Measurements from ENCODE around the gene RNF157. TPM values are rescaled to one million over a fixed set of nuclear protein-coding genes. Genes with fewer than 3 reads are reported as not detected.

RNF157 gene
- total RNA-seq, 1 experiment from 2014 or later = 11.2 TPM

GRCh38 chr17:76179496-76180467, 60.5 kb downstream of the RNF157 start (continued):
- TF ChIP-seq STAT6 (CRISPR knock-in tag; conservative IDR thresholded peaks at IDR 0.05; ENCODE audit: low read depth) (no peak), RELA (CRISPR knock-in tag; IDR thresholded peaks at IDR 0.05; ENCODE audit: borderline replicate concordance) (no peak), ZNF423 (CRISPR knock-in tag; IDR thresholded peaks at IDR 0.05) (no peak), ATF1 (CRISPR knock-in tag; IDR thresholded peaks at IDR 0.05) (no peak), ZSCAN18 (CRISPR knock-in tag; IDR thresholded peaks at IDR 0.05) (no peak), MAX (CRISPR knock-in tag; IDR thresholded peaks at IDR 0.05) (no peak), ELF4 (CRISPR knock-in tag; IDR thresholded peaks at IDR 0.05; ENCODE audit: low read depth) (no peak), TCF7 (CRISPR knock-in tag; IDR thresholded peaks at IDR 0.05; ENCODE audit: low read depth) (no peak), AFF4 (CRISPR knock-in tag; IDR thresholded peaks at IDR 0.05; ENCODE audit: borderline replicate concordance) (no peak), CDX4 (CRISPR knock-in tag; IDR thresholded peaks at IDR 0.05; ENCODE audit: borderline replicate concordance) (no peak), TEAD4 (CRISPR knock-in tag; IDR thresholded peaks at IDR 0.05) (no peak), HMGXB4 (CRISPR knock-in tag; IDR thresholded peaks at IDR 0.05) (no peak), IRF1 (CRISPR knock-in tag; IDR thresholded peaks at IDR 0.05) (no peak), TP53 (CRISPR knock-in tag; IDR thresholded peaks at IDR 0.05) (no peak), PRDM15 (CRISPR knock-in tag; IDR thresholded peaks at IDR 0.05) (no peak)
